Measurements from ENCODE around the gene PIGU. TPM values are rescaled to one million over a fixed set of nuclear protein-coding genes. Genes with fewer than 3 reads are reported as not detected.

Gene PIGU
- total and polyA plus RNA-seq, 9 of the 15 experiments (the other 6 are each of a cell fraction or from before 2014, with no cell fraction given), result 6.5 to 100 (median 28.1) TPM

- no peak for TF ChIP-seq STAT5B (CRISPR knock-in tag; IDR thresholded peaks at IDR 0.05)
- peak in 1 of 2 experiments; percentile 67; a peak in 2 of 4 replicates for TF ChIP-seq FOXA3 (CRISPR knock-in tag; conservative IDR thresholded peaks at IDR 0.05 in 1 of 2, IDR thresholded peaks at IDR 0.05 in 1 of 2)
- no peak for TF ChIP-seq RBBP5 (IDR thresholded peaks at IDR 0.05; ENCODE audit: borderline replicate concordance, insufficient read depth, low read length, poor library complexity, severe bottlenecking)
- TF ChIP-seq CBFA2T3 (IDR thresholded peaks at IDR 0.05), result peak; percentile 66
- TF ChIP-seq ETS1 (conservative IDR thresholded peaks at IDR 0.05; ENCODE audit: control insufficient read depth, low read depth, low read length), result no peak
- TF ChIP-seq ASH1L (IDR thresholded peaks at IDR 0.05; ENCODE audit: borderline replicate concordance, low read depth, partially characterized antibody), result no peak
- no peak for TF ChIP-seq ARHGAP35 (IDR thresholded peaks at IDR 0.05; ENCODE audit: partially characterized antibody)
- TF ChIP-seq ESRRA (IDR thresholded peaks at IDR 0.05; ENCODE audit: borderline replicate concordance, low read depth), result no peak
- TF ChIP-seq ETV5 (CRISPR knock-in tag; IDR thresholded peaks at IDR 0.05; ENCODE audit: low read depth), result no peak
- no peak for TF ChIP-seq BRD9 (IDR thresholded peaks at IDR 0.05; ENCODE audit: low read depth, partially characterized antibody)
- no peak for TF ChIP-seq ZNF778 (CRISPR knock-in tag; IDR thresholded peaks at IDR 0.05)
- no peak for TF ChIP-seq ZNF143 (CRISPR knock-in tag; IDR thresholded peaks at IDR 0.05)
- peak; percentile 74 for TF ChIP-seq CTBP1 (IDR thresholded peaks at IDR 0.05; ENCODE audit: borderline replicate concordance)
- TF ChIP-seq IFI16 (CRISPR knock-in tag; IDR thresholded peaks at IDR 0.05), result no peak
- no peak for TF ChIP-seq KAT2B (IDR thresholded peaks at IDR 0.05; ENCODE audit: low read depth, low read length)
- peak; percentile 38 for TF ChIP-seq CXXC5 (CRISPR knock-in tag; IDR thresholded peaks at IDR 0.05)
- TF ChIP-seq DMBX1 (CRISPR knock-in tag; IDR thresholded peaks at IDR 0.05; ENCODE audit: borderline replicate concordance), result no peak
- TF ChIP-seq ATF7 (IDR thresholded peaks at IDR 0.05), result peak; percentile 68; the same call in 1 of the 2 replicates
- TF ChIP-seq HDAC2 (IDR thresholded peaks at IDR 0.05), result peak; percentile 77
- TF ChIP-seq SP1 (CRISPR knock-in tag; IDR thresholded peaks at IDR 0.05), result no peak
- no peak for TF ChIP-seq CUX1 (CRISPR knock-in tag; IDR thresholded peaks at IDR 0.05)
- TF ChIP-seq TRIM25 (IDR thresholded peaks at IDR 0.05; ENCODE audit: borderline replicate concordance), result no peak
Observed at GRCh38 chr20:34570859-34571306, 106.0 kb downstream of the PIGU start (continued).

Measured in K562 (cell line).